Epithelial cell of esophagus (primary cell): Measurements from ENCODE around the gene RBCK1.

Experiments used
- DNase-seq: peaks from one replicate; pipeline ENCODE4 v3.0.0; 2010; ENCODE audit warnings: low read depth
- H3K4me3 ChIP-seq: 2 replicates; pipeline ENCODE4 v1.5.1; 2011; ENCODE audit warnings: mild to moderate bottlenecking, low read length, control low read depth
- CTCF ChIP-seq: IDR thresholded peaks from 2 replicates; pipeline ENCODE4 v1.5.1; 2011; ENCODE audit warnings: low read depth, mild to moderate bottlenecking, low read length, control low read depth, inconsistent platforms; ENCODE audit not compliant: insufficient read depth; ENCODE audit errors: missing control alignments

RBCK1 gene

DNA sequence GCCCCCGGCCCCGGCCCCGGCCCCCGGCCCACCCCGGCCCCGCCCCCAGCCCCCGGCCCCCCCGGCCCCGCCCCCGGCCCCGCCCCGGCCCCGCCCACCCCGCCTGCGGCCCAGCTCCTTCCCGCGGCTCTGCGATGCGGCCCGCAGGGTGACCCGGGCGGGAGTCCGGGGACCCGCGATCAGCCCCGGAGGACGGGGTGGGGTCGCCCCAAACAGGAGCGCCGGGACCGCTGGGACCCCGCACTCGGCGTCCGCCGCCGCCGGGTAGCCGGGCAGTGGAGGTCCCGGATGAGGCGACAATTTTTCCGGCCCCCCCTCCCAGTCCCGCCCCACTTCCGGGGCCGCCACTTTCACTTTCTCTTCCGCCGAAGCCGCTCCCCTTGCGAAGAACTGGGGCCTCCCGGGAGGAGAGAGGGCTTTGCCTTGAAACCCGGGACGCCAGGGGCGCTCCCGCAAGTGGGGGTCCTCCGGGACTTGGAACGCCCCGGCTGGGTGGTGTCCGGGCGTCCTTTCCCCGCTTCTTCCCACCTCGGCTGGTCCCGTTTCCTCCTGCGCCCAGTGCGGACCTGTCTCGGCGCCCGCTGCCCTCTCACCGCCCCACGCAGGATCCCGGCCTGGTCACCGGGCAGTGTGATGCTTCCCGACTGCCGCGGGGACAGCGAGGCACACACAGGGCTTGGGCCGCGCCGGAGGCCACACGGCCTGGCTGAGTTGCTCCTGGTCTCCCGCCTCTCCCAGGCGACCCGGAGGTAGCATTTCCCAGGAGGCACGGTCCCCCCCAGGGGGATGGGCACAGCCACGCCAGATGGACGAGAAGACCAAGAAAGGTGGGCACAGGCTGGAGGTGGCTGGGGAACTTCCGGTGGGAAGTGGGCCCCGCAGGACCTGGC, at the start of gene RBCK1:
TSS of gene RBCK1 (plus strand) at position 347 of the 890 bp plus-strand sequence. CDS start at position 806, 459 bp downstream.
- DNase-seq: peak; percentile 77
- peak within 1 kb of the TSS; percentile 97 for H3K4me3 ChIP-seq
- TF ChIP-seq CTCF: no peak

DNA sequence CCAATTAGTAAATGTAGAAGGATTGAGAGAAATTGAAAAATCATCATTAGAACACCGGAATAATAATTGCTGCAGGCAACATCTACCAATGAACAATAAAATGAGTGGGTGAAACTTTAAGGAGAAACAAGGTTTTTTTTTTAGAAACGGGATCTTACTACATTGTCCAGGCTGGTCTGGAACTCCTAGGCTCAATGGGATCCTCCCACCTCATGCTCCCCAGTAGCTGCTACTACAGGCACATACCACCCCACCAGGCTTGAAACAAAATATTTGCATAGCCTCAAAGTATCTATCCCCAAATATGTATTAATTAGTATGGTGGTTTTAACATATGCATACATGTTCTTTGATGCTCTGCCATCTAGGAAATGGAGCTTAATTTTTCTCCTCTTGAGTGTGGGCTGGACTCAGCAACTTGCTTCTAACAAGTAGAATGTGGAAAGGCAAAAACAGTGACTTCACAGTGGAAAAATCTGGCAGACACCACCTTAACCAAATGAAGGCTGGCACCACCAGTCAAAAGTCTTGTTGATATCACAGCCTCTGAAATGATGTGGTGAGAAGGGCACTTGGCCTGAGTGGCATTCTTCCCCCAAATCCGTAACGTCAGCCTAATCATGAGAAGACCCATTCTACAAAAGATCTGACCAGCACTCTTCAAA, 49.1 kb upstream of the RBCK1 start:
- H3K4me3 ChIP-seq: no peak overlapping the region
- no peak for TF ChIP-seq CTCF
- no peak for DNase-seq

GRCh38 chr20:361561-361960, 46.5 kb upstream of the RBCK1 start:
- no peak for TF ChIP-seq CTCF
- DNase-seq: no peak
- H3K4me3 ChIP-seq: no peak overlapping the region

GRCh38 chr20:362271-363254, 45.5 kb upstream of the RBCK1 start:
- DNase-seq: peak; percentile 96
- TF ChIP-seq CTCF: peak; percentile 76
- no peak overlapping the region for H3K4me3 ChIP-seq

DNA sequence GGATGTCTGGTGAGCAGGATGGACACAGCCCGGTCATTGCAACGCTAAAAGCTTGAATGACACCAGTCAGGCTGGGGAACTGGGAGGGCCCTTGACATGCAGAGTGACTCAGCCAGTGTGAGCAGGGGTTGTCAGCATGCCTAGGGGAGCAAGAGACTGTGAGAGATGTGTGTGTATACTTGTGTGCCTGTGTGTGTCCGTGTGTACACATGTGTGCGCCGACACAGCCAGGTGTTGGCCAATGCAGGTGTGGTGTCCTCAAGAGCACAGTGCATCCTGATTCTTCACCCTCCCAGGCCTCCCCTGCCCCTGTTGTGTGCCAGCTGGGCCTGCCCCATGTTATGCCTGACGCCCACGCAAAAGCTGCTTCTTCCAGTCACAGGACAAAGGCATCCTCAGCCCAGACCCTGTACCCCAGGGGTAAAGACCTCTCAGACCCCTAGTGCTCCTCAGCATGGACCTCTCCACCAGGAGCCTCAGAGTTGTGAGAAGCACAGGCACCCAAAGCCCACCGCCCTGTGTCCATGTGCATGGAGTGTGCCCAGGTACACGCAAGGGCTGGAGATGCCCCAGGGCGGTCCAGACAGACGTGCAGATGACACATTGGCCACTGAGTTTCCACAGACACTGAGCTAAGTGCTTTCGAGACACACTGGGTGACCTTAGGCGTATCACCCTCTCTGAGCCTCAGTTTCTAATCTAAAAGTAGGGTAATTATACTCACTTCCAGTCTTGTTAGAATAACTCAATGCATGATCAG, 44.6 kb upstream of the RBCK1 start:
- DNase-seq: peak; percentile 86
- no peak for TF ChIP-seq CTCF
- H3K4me3 ChIP-seq: no peak overlapping the region
